Stimulated activated CD8-positive, alpha-beta memory T cell treated with anti-CD3 and anti-CD28 coated beads, Interleukin-4, amount 100 ng/mL, for 24 hours (primary cell): Measurements from ENCODE around the gene INPP5B.
"Not testable (repeated sequence)": the region's sequence is repeated elsewhere in the genome, so short reads cannot be mapped to it uniquely, and the experiment has no call there.

ENCODE experiments used
- DNase-seq: peaks from one replicate; pipeline ENCODE4 v3.0.0-alpha.2; 2020; ENCODE audit warnings: low read depth

INPP5B gene

DNA sequence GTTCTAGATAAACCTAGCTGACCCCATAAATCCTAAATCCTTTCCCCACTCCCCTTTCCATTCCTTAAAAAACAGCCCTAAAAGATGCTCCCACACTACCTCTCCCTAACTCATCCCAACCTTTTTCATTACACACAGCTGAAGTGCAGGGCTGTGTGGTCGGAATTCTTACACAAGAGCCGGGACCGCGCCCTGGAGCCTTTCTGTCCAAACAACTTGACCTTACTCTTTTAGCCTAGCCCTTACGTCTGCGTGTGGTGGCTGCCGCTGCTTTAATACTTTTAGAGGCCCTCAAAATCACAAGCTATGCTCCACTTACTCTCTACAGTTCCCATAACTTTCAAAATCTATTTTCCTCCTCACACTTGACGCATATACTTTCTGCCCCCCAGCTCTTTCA, 36.0 kb downstream of the INPP5B start:
- DNase-seq, result not testable (repeated sequence)

DNA sequence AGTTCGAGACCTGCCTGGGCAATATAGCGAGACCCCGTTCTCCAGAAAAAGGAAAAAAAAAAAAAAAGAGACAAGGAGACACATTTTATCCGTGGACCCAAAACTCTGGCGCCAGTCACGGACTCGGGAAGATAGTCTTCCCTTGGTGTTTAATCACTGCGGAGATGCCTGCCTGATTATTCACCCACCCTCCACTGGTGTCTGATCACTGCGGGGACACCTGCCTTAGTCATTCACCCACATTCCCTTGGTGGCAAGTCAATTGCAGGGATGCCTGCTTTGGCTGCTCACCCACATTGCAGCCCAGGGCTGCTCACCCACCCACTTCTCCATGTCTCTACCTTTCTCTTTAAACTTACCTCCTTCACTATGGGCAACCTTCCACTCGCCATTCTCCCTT, 38.3 kb downstream of the INPP5B start:
- not testable (repeated sequence) for DNase-seq

DNA sequence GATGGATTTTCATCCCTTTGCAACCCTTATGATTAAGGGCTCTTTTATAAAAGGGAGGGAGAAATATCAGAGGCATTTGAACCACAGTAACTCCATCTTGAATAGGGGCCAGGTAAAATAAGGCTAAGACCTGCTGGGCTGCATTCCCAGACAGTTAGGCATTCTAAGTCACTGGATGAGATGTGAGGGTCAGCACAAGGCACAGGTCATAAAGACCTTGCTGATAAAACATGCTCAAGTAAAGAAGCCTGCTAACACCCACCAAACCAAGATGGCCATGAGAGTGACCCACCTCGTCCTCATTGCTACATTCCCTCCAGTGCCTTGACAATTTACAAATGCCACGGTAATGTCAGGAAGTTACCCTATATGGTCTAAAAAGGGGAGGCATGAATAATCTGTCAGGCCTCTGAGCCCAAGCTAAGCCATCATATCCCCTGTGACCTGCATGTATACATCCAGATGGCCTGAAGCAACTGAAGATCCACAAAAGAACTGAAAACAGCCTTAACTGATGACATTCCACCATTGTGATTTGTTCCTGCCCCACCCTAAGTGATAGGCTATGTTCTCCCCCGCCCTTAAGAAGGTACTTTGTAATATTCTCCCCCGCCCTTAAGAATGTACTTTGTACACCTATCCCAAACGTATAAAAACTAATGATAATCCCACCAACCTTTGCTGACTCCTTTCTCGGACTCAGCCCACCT, 39.3 kb downstream of the INPP5B start:
- not testable (repeated sequence) for DNase-seq

DNA sequence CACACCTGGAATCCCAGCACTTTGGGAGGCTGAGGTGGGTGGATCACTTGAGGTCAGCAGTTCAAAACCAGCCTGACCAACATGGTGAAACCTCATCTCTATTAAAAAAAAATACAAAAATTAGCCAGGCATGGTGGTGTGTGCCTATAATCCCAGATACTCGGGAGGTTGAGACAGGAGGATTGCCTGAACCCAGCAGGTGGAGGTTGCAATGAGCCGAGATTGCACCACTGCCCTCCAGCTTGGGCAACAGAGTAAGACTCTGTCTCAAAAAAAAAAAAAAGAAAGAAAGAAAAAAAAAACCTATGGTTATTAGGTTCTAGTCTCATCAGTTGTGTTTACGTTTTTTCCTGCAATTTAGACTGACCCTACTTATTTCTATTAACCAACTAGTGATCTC, 40.3 kb downstream of the INPP5B start:
- DNase-seq, result not testable (repeated sequence)

DNA sequence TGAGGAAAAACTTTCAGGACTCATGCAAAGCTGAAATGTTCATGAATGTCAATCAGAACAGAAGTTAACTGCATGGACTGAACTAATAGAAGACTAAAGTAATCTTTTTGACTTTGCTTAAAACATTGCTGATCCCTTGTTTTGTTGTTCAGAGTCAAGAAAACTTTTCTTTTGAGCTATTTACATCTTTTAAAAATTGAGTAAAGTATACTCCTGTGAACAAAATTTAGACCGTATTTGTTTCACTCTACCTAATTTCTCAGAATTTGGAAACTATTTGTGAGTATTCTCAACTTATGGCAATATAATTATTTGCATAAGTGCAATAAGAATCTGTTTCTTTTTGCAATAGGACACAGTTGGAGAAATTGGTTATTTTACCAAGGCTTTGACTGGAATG, 41.1 kb downstream of the INPP5B start:
- DNase-seq, result no peak

DNA sequence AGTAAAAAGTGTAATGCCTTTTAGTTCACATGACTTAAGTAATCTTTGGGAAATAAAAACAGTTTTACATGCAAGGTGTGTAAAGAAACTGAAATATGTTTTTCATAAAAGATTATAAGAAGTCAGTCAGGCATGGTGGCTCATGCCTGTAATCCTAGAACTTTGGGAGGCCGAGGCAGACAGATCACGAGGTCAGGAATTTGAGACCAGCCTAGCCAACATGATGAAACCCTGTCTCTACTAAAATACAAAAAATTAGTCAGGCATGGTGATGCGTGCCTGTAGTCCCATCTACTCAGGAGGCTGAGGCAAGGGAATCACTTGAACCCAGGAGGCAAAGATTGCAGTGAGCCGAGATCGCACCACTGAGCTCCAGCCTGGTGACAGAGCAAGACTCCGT, 42.9 kb downstream of the INPP5B start:
- not testable (repeated sequence) for DNase-seq

DNA sequence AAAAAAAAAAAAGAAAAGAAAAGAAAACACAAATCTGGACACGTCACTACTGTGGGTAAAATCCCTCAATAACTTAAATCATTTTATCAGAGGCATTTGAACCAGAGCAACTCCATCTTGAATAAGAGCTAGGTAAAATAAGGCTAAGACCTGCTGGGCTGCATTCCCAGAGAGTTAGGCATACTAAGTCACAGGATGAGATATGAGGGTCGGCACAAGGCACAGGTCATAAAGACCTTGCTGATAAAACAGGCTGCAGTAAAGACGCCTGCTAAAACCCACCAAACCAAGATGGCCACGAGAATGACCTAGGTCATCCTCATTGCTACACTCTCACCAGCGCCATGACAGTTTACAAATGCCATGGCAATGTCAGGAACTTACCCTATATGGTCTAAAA, 43.9 kb downstream of the INPP5B start:
- DNase-seq, result no peak

DNA sequence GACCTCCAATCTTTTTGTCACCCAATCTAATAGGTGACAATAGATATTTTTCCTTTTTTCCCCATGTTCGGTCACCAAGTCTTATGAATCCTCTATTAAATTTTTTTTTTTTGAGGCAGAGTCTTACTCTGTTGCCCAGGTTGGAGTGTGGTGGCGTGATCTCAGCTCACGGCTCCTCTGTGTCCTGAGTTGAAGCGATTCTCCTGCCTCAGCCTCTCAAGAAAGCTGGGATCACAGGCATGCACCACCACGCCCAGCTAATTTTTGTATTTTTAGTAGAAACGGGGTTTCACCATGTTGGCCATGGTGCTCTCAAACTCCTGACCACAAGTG, 45.0 kb downstream of the INPP5B start:
- no peak for DNase-seq

DNA sequence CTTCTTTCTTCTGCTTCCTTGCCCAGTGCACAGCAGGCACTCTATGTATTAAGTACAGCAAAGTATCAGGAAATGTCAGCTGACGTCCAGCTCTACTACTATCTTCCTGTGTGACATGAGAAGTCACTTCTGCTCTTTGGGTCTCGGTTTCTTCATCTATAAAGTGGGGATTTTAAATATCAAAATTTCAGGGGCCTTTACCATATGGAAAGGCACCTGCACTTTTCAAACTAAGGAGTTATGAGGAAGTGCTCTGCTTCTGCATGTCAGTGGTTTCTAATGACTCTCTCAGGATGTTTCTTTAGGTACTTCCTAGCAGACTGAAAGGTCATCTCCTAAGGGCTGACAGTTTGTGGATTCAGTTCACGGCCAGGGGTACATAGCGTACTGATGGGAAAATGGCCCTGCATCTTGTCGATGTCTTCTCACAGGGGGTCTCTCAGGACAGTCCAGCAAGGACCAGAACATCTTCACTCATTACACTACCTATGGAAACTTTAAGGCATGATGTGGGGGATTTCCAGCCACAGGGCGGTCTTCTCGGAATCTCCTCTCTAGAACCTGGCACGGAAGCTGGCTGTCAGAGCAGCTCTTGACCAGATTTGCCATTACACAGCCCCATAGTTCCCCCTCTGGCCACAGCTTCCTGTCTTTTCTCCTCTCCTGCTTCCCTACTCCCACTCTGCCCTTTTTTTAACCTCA, 45.5 kb downstream of the INPP5B start:
- no peak for DNase-seq

DNA sequence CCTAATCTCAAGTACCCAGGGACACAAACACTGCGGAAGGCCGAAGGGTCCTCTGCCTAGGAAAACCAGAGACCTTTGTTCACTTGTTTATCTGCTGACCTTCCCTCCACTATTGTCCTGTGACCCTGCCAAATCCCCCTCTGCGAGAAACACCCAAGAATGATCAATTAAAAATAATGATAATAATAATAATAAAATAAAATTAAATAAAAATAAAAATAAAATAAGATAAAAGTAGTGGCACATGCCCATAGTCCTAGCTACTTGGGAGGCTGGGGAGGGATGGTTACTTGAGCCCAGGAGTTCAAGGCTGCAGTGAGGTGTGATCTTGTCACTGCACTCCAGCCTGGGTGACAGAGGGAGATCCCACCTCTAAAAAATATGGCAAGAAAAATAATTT, 49.3 kb downstream of the INPP5B start:
- DNase-seq, result not testable (repeated sequence)

DNA sequence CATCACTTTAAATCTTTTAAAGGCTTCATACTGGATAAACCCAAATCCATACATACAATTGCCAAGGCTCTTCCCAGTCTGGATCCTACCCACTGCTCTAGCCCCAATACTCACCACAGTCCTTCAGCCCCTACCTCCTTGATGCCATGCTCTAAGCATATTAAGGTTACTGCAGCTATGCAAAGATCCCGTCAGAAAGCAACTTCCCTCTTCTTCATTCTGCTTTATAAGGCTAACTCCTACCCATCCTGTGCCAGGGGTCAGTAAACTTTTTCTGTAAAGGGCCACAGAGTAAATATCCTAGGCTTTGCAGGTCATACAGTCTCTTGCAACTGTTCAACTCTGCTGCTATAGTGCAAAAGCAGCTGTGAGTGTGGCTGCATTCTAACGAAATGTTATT, 53.2 kb downstream of the INPP5B start:
- DNase-seq, result no peak

DNA sequence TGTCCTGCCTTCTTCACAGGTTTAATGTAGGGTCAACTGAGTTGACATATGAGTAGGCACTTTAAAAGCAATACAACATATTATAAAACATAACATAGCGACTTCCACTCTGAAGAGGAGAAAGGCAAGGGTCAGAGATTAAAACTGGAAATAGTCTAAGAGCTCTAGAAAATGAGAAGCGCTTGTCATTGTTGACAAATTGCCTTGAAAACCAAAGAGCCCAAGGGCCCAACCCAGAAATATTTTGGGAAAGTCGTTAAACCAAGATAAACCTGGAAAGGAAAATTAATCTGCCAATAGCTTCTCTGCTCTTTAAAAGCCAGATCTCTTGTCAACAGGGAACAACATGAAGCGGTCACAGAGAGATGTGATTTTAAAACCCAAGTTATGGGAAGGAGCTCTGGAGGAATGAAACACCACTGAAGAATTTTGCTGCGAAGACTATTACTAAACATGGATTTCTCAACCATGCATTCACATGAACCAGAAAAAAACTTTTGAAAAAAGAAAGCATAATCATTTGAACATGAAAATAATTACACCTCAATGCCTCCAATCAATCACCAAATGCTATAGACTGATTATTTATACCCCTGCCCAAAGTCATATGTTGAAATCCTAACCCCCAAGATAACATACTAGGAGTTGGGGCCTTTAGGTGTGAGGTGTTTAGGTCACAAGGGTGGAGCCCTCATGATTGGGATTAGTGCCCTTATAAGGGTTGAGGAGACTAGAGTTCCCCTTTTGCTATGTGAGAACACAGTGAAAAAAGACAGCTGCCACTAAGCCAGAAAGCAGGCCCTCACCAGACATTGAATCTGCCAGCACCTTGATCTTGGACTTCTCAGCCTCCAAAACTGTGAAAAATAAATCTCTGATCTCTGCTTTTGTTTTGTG, 54.5 kb downstream of the INPP5B start:
- no peak for DNase-seq

DNA sequence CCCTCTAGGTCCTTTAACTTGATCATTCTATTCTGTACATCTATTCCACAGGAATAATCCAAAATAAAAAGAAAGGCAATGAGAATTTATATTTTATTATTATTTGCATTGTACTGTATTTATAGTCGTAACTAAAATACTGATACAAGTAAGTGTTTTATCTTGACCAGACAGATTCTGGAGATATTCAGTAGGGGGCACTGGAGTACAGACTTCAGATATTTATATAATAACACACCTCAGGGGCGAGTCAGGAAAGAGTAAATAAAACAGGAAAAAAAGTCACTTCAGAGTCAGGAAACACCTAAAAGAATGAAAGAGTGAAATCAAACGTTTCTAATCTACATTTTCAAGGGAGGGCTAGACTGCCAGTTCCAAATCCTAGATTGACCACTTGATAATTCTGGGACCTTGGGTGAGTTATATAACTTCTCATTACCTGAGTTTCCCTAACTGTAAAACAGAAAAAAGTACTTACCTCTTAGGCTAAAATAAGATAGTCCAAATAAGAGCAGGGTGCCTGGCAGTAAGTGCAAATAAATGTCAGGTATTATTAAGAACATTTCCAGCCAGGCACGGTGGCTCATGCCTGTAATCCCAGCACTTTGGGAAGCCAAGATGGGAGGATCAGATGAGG, 56.4 kb downstream of the INPP5B start:
- DNase-seq, result no peak

DNA sequence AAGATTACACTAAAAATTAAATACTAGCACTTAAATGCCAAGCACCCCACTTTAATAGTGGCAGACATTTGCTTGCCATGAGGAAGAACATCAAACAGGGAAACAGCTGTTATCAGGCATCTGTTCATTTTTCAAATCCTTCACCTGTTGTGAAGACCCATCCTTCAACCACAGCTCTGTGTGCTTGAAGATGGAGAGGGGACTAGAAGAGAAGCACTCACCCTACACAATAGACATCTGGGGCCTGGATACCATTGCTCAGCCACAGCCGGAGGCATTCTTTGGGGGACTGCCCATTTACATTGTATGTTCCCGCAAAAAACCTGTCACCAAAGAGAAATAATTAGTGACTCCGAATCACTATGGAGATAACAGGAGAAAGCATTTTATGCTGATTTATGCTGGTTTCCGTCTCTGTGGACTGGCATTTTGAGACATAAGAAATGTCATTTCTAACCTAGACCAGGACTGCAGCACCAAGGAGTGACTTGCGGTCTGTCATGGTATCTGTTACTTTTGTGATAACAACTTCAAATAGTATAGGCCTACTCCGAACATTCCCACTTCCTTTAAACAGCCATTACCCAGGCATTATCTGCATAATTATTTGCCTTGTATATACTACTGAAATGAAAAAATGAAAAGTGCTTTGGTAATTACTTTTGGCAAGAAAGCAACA, 58.7 kb downstream of the INPP5B start:
- no peak for DNase-seq

DNA sequence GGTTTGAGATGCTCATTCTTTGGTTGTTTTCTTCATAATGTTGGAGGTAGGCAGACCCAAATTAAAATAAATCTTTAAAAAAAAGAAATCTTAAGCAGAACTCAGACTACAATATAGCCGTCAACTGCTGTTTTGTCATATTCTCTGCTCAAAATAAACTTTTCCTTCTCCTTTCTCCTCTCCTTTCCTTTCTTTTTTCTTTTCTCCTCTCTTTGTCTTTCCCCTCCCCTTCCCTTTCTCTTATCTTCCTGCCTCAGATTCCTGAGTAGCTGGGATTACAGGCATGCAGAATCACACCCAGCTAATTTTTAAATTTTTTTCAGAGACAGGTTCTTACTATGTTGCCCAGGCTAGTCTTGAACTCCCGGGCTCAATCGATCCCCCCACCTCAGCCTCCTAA, 62.7 kb downstream of the INPP5B start:
- no peak for DNase-seq

DNA sequence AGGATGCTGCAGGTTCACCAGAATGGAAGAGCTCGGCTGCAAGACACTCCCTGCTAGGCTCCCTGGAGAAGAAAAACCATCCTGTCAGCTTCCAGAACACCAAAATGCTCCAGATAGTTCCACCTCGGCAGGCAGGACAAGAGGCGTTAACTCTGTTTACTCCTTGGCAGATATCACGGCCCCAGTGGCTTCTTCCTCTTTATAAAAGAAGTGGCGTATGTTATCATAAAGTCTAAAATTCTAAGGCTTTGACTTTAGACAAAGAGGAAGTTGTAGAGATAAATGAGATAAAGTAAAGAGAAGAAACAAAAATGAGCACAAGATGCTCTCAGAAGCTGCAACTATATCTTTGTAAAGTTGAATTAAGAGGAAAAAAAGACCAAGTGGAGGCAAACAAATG, 63.2 kb downstream of the INPP5B start:
- no peak for DNase-seq

DNA sequence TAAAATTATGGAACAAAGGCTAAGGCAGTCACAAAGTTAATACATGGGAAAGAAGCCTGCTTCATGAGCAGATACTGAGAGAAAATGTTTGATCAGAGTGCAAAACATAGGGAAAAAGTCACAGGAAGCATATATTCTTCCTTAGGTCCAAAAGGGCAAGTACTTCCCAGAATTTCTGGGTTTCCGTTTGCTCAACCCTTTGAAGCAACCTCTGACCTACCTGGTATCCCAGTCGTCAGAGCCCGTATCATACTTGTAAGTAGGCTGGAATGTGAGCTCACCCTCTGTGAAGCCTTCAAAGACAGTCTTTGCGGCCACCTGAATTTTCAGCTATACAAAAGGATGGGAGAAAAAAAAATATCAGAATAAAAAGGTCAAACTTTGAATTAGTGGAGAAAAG, 67.0 kb downstream of the INPP5B start:
- DNase-seq, result no peak

DNA sequence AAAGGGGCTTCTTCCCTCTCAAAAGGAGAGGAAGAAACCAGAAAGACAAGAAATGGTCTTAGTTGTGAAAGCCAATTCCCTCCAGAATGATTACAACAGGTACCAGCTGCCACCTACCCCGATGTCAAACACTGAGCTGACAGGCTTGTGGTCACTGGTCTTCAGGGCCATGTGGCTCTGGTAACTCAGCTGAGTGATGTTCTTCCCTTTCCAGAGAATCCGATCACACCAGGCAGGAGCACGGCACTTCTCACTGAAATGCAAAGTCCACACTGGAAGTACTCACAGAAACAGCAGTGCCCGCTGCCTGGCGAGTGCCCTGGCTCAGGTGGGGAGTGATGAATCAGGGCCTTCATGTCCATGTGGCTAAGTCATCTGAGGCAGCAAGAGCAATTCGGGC, 68.8 kb downstream of the INPP5B start:
- no peak for DNase-seq

DNA sequence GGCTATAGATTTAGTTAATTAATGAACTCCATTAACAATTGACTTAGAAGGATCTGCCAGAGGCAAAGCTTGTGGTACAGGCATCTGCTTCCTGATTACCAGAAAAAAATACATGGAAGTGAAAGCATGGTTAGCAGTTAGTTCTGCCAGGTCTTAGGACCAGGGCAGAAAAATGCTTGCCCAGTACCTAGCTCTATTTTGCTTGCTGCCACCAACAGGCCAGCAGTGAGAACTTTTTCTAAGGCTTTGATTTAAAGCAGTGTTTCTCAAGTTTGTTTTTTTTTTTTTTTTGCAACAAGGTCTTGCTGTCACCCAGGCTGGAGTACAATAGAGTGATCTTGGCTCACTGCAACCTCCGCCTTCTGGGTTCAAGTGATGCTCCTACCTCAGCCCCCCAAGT, 71.0 kb downstream of the INPP5B start:
- DNase-seq, result no peak

DNA sequence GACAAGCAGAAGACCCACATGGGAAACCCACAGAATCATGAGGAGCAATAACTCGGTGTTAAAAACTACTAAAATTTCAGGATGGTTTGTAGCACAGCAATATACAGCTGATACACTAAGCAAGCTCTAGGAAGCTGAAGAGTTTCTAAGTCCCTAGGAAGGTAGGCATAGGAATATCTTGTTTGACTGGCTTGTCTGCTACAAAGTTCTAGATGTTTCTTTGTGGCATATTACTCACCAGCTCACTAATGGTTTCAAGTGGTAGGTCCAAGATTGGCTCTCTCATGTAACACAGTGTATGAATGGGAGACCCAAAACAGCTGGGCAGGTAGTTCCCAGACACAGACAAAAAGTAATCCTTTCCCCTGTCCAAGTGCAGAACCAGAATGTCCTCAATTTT, 74.2 kb downstream of the INPP5B start:
- DNase-seq, result no peak

DNA sequence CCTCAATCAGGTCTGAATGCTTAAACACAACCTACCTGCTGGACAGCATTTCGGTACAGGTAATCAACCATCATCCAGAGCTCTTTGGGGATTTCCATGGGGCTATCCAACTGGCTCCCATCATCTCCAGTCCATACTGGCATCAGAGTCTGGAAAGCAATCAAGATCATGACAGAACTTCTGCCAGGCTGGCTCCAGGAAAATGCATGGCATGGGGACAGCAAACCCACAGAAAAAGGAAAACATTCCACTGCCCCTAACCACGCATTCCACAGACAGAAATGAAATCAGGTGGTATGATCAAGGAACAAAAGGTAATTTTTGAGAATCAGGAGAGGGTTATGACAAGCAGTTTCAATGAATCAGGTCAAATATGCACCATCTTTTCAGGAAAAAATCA, 78.4 kb downstream of the INPP5B start:
- no peak for DNase-seq

DNA sequence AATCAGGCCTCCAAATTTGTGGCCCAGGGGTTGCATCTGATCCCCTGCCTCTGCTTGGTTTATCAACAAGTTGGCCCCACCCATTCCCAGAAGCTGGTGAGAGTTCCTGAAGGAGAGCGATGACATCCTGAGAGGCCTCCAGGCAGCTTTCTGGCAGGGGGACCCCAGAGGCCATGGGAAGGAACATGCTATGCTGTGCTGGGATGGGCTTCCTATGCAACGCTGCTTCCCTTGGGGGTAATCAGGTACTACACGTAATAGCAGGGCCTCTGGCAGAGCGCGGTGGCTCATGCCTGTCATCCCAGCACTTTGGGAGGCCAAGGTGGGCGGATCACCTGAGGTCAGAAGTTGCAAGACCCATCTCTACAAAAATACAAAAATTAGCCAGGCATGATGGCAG, 79.1 kb downstream of the INPP5B start:
- DNase-seq, result no peak
